ENCODE data around the gene PLCG1.

Gene PLCG1

GRCh38 chr20:41167481-41168253 lies 30.3 kb downstream of the PLCG1 start:
- no peak for DNase-seq (ENCODE audit: low spot score)

- DNase-seq (ENCODE audit: low spot score), result no peak
These were observed 31.2 kb downstream of the PLCG1 start for GRCh38 chr20:41168281-41169161.

DNA sequence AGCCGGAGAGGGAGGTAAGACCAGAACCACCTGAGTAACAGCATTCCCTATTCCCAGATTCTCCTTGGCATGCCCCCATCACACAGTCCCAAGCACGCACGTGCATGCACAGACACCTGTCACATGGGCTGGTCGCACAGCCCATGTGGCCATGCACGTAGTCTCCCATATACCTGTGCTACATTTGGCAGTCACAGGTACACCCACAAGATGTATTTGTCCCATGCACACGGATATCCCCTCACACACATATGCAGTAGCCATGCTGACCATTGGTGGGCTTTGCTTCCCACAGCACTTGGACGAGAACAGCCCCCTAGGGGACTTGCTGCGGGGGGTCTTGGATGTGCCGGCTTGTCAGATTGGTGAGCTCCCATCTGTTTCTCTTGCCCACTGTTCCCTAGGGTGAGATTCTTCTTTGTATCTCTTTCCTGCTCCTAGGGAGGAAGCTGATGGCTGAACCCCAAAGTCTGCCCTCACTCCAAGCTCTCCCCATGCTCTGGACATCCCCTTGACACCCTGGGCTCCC lies 31.9 kb downstream of the PLCG1 start:
- peak; percentile 1 for DNase-seq (ENCODE audit: low spot score)

GRCh38 chr20:41169791-41170351 lies 32.5 kb downstream of the PLCG1 start:
- DNase-seq (ENCODE audit: low spot score), result peak; percentile 1

DNA sequence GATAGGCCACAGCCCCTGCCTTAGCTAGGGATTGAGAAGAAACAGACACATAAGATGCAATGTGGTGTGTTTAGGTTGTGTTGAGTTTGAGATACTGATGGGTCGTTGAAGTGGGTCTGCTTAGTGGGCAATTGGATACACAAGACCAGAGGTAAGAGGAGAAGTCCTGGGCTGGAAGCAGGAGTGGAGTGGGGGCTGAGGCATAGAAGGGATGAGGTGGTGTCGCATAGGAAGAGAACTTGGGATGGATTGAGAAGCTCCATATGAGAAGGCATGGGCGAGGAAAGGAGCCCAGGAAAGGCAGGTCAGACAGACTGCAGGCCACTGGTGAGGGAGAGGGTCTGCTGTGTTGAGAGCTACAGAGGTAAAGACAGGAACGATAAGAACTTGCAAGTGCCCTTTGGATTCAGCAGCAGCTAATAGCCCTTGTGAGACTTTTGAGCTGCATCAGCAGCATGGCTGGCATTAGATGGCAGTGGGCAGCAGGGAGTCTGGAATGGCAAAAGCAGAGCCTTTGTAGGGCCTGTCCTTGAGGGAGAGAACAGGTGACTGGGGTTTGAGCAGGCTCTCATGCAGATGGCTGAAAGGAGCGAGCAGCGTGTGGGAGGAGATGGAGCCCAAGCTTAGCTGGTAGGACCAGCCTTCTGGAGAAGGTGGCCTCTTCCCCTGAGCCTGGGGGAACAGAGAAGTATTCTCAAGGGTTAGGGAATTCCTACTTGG lies 33.2 kb downstream of the PLCG1 start:
- DNase-seq (ENCODE audit: low spot score), result peak; percentile 73

DNA sequence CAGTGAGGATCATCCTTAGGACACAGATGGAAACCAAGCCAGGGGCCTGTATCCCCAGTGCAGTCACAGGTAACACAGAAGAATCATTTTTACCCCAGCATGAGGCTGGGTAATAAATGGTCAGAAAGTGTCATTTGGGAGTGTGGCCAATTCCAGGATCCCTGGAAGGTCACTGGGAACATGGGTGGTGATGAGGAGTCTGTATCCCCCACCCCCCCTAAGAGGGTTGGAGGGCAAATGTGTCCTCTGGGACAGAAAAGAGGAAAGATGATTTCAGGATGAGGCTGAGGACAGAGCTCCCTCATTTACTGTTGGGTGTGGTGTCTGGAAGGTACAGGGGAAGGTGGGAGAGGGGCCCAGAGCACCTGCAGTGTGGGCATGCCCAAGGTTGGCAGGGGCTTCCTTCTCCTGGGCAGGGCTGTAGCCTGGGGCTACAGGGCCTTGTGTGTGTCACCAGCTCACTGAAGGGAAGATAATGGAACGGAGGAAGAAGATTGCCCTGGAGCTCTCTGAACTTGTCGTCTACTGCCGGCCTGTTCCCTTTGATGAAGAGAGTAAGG lies 34.5 kb downstream of the PLCG1 start:
- peak; percentile 1 for DNase-seq (ENCODE audit: low spot score)

DNA sequence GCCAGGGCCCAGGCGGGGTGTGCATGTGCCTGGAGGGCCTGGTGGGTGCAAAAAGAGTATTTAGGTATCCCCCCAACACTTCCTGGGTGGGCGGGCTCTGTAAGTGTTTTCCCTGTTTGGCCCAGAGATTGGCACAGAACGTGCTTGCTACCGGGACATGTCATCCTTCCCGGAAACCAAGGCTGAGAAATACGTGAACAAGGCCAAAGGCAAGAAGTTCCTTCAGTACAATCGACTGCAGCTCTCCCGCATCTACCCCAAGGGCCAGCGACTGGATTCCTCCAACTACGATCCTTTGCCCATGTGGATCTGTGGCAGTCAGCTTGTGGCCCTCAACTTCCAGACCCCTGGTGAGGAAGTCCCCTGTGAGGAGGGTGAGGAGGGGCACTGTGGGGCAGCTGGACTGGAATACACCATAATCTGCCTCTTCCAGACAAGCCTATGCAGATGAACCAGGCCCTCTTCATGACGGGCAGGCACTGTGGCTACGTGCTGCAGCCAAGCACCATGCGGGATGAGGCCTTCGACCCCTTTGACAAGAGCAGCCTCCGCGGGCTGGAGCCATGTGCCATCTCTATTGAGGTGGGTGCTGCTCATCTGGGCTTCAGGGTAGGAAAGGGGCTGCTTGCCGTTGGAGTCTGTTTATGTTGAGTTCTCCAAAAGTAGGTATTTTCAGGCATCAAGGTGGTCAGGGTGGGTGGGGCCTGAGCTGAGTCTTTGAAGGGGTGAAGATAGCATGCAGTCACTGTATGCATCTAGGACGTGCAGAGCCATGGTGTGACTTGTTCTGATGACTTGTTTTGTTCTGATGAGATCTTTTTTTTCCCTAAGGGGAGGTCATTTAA lies 35.2 kb downstream of the PLCG1 start:
- DNase-seq (ENCODE audit: low spot score), result peak; percentile 14

DNA sequence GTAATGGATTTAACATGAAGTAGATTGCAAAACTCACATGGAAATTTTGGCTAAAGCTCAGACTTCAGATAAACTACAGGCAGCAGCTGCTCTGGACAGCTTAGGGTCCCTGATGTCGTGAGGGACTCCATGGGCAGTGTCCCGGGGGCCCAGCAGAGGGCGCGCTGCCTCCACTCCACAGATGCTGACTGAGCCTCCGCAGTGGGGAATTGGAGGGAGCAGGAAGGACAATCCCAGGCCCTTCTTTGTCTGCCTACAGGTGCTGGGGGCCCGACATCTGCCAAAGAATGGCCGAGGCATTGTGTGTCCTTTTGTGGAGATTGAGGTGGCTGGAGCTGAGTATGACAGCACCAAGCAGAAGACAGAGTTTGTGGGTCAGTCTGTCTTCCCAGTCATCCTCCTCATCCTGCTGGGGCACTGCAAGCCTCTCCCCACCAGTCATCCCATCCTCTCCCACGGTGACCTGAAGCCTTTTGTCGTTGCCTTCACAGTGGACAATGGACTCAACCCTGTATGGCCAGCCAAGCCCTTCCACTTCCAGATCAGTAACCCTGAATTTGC lies 35.9 kb downstream of the PLCG1 start:
- DNase-seq (ENCODE audit: low spot score), result peak; percentile 86

GRCh38 chr20:41173791-41174341 lies 36.5 kb downstream of the PLCG1 start:
- DNase-seq (ENCODE audit: low spot score), result no peak

DNA sequence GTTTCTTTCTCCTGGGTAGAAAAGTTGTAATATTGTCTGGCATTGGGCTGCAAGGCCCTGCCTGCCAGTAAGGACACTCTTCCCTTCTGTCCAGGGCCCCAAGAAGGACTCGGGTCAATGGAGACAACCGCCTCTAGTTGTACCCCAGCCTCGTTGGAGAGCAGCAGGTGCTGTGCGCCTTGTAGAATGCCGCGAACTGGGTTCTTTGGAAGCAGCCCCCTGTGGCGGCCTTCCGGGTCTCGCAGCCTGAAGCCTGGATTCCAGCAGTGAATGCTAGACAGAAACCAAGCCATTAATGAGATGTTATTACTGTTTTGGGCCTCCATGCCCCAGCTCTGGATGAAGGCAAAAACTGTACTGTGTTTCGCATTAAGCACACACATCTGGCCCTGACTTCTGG lies 37.0 kb downstream of the PLCG1 start:
- no peak for DNase-seq (ENCODE audit: low spot score)

DNA sequence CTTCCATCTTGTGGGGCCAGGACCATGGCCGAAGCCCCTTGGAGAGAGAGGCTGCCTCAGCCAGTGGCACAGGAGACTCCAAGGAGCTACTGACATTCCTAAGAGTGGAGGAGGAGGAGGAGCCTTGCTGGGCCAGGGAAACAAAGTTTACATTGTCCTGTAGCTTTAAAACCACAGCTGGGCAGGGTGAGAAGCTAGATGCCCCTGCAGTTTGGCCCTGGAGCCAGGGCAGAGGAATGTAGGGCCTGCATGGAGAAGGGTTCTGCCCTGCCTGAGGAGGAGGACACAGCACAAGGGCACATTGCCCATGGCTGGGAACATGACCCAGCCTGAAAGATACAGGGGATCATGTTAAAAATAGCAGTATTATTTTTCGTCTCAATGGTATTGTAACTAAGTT lies 37.4 kb downstream of the PLCG1 start:
- DNase-seq (ENCODE audit: low spot score), result no peak

- DNase-seq (ENCODE audit: low spot score), result no peak
These were observed 37.9 kb downstream of the PLCG1 start for GRCh38 chr20:41175201-41175651.

GRCh38 chr20:41175727-41176330 lies 38.5 kb downstream of the PLCG1 start:
- no peak for DNase-seq (ENCODE audit: low spot score)

GRCh38 chr20:41176711-41177552 lies 39.6 kb downstream of the PLCG1 start:
- DNase-seq (ENCODE audit: low spot score), result no peak

DNA sequence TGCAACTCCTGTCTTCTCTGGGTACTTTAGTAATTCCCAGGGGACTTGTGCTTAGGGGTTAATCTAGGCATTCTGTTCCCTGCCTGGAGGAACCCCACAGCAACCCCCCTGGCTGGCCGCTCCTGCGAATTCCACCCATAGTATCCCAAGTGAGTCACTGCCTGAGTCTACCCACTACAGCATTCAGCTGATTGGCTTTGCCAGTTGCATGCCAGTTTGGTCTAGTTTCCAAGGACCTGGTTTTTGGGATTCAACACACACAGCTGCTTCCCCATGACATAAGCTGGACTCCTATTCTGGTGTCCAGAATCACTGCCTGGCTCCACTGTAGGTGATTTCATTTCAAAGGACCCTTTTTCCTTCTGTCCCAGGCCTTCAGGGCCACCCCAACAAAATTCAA lies 40.3 kb downstream of the PLCG1 start:
- DNase-seq (ENCODE audit: low spot score), result no peak

DNA sequence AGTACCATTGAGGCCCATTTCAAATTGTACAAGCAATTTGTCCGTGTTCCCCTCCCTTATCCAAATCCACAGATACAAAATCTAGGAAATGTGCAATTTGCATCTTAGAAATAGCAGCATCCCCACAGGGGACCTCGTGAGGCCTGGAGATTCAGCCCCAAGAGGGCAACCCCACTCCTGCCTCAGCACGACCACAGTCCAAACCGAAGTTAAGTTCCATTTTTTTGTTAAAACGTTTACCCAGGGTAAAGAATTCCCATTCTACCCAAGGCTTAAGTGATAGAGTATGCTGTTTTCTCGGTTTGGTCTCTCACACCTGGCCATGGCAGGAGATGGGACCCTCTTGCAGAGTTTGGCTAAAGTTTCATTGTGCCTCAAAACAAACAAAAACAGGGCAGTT lies 41.2 kb downstream of the PLCG1 start:
- DNase-seq (ENCODE audit: low spot score), result no peak

- DNase-seq (ENCODE audit: low spot score), result no peak
These were observed 41.6 kb downstream of the PLCG1 start for GRCh38 chr20:41178904-41179432.

DNA sequence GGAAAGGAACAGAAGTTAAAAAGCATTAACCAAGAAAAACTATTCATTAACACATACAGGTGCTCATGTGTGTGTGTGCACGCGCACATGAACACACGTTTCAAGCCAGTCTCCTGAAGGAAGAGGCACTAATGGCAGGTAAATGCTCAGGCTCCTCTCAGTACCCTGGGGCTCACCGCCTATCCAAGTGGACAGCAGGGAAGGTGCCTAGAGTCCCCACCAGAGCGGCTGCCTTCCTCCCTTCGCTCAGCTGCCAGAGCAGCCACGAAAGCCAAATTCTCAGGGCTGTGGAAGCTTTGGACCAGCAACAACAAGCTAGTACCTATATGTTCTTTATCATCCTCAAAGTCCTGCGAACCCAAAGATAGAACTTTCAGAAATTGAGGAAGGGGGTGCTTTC lies 42.6 kb downstream of the PLCG1 start:
- no peak for DNase-seq (ENCODE audit: low spot score)
